Psoas muscle (tissue), 8 donors: ENCODE data around the gene TYMP. TPM values are rescaled to one million over a fixed set of nuclear protein-coding genes. Genes with fewer than 3 reads are reported as not detected.

ENCODE experiments used
- ATAC-seq, 4 donors: fragments of 200-7000 bp; cut with Tn5 transposase; one replicate each; pipeline ENCODE4 v1.9.1; 2020; ENCODE audit warnings: moderate library complexity in 3 of 4, mild to moderate bottlenecking in 2 of 4
- DNase-seq, 2 donors: peaks; one replicate each; pipeline ENCODE4 v3.0.0-alpha.2; 2020
- H3K27ac ChIP-seq: fragments of 200-600 bp; one replicate; pipeline ENCODE4 v1.8.0; 2022
- H3K27me3 ChIP-seq, 3 donors: fragments of 200-600 bp in 1 of 3; one replicate each; pipeline versions ENCODE4 v1.6.1 to v1.8.0; 2013 to 2022; ENCODE audit warnings: low read length in 2 of 3, mild to moderate bottlenecking in 2 of 3, moderate library complexity in 1 of 3; ENCODE audit not compliant: insufficient read depth in 3 of 3
- H3K36me3 ChIP-seq, 2 donors: fragments of 200-600 bp in 1 of 2; one replicate each; pipeline versions ENCODE4 v1.6.1 to v1.8.0; 2013 to 2022; ENCODE audit warnings: low read depth in 1 of 2, mild to moderate bottlenecking in 1 of 2, moderate library complexity in 1 of 2; ENCODE audit not compliant: insufficient read depth in 1 of 2
- H3K4me1 ChIP-seq: fragments of 200-600 bp; one replicate; pipeline ENCODE4 v1.8.0; 2022
- H3K4me3 ChIP-seq: fragments of 200-600 bp; one replicate; pipeline ENCODE4 v1.8.0; 2022; ENCODE audit warnings: mild to moderate bottlenecking
- H3K9me3 ChIP-seq: fragments of 200-600 bp; one replicate; pipeline ENCODE4 v1.8.0; 2022
- WGBS, 3 donors: extraction: QIAGEN DNeasy Blood & Tissue Kit; methylation state at CpG; one replicate each; pipeline versions ENCODE4 v1.1.6 to v1.1.7; 2013; 5-methylcytosine and 5-hydroxymethylcytosine counted together
- intact Hi-C, 2 donors: fragments of 100-400 bp; cut with DNase I; formaldehyde crosslinking; loops; one replicate each; pipeline versions ENCODE4 v1.11.0 to v1.14.2; 2022
- polyA plus RNA-seq, 3 donors: library from polyadenylated mRNA; stranded (reverse); fragments of 200-250 nt; gene quantifications; one replicate each; pipeline ENCODE4 v1.2.3, GENCODE V29; 2013
- total RNA-seq, 4 donors: library from RNA; stranded (reverse); fragmentation: NEBNext Ultra II Directional in 2 of 4; extraction: Animal tissue kit (Norgen Biotek cat#: 25700) in 2 of 4; gene quantifications; one replicate each; pipeline versions ENCODE4 v1.2.1 to v1.2.4, GENCODE V29; 2021 to 2023
- TF ChIP-seq, protein P1 (sequence below): fragments of 200-600 bp; IDR thresholded peaks from one replicate; pipeline ENCODE4 v1.8.0; 2022; ENCODE audit warnings: antibody characterized with exemption
- donor health status: healthy with polysubstance abuse.
- donor health status: DM: no; HTN: no; CAD: no; lungs with moderate emphysema.
- donor health status: Bipolar disorder and iron deficiency.
- donor health status: healthy.
- donor health status: DM: yes; HTN: yes; CAD: no.
- donor health status: DM: no; HTN: no; CAD: no.
- donor health status: DM: no; HTN: no; CAD: no.
- donor health status: DM: yes; HTN: yes; CAD: no.

Gene TYMP
- total and polyA plus RNA-seq, 7 donors: 5.0 to 26.0 (median 12.0) TPM

DNA sequence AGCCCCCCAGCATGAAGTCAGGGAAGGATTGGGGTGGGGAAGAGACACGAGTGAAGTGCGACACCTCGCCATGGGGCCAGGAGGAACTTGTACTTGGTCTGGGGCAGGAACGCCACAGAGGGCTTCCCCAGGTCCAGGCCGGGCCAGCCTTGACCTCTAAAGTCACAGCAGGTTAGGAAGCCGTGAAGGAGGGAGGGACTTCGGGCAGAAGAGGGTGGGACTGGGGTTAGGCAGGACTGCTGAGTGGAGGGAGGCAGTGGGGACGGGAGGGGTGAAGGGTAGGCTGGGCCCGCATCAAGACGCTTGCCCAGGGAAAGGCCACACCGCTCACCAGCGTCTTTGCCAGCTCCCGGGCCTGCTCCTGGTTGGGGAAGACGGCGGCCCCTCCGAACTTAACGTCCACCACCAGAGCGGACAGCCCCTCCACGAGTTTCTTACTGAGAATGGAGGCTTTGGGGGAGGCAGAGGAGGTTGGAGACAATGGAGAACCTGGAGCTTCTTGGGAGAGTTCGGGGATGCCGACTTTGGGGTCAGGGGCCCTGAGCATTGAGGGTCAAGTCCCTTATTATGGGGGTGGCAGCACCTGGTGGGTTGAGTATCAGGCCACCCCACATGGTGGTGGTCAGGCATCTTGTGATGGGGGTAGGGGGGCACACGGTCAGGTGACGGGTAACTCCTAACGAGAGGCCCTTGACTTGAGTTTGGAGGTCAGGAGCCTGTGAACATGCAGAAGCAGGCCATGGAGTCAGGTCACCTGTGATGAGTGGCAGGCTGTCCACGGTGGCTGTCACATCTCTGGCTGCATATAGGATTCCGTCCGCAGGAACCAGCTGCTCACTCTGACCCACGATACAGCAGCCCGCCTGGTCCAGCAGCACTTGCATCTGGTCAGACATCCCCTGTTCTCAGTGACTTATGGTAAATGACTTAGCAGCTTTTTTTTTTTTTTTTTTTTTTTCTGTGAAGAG lies 2.7 kb downstream of the TYMP start:
- intact Hi-C loops: loop anchor here in 1 of 2 donors (5.0 kb wide), 1 partner anchor 35 kb away; the partner anchor contains the start of gene SYCE3
- H3K27me3 ChIP-seq: peaks cover 0 to 34% (median 21%) of the 10 kb centered on the region in 3 donors
- peaks cover 33% of the 10 kb centered on the region for H3K4me1 ChIP-seq
- peak overlapping the region; percentile 90 for H3K27ac ChIP-seq
- H3K9me3 ChIP-seq: no peaks in the 10 kb centered on the region
- TF ChIP-seq, protein P1, sequence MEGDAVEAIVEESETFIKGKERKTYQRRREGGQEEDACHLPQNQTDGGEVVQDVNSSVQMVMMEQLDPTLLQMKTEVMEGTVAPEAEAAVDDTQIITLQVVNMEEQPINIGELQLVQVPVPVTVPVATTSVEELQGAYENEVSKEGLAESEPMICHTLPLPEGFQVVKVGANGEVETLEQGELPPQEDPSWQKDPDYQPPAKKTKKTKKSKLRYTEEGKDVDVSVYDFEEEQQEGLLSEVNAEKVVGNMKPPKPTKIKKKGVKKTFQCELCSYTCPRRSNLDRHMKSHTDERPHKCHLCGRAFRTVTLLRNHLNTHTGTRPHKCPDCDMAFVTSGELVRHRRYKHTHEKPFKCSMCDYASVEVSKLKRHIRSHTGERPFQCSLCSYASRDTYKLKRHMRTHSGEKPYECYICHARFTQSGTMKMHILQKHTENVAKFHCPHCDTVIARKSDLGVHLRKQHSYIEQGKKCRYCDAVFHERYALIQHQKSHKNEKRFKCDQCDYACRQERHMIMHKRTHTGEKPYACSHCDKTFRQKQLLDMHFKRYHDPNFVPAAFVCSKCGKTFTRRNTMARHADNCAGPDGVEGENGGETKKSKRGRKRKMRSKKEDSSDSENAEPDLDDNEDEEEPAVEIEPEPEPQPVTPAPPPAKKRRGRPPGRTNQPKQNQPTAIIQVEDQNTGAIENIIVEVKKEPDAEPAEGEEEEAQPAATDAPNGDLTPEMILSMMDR: no peak
- WGBS, 3 donors: 41 to 49% (median 46%) methylated on average over 29 of the region's 29 CpGs
- H3K36me3 ChIP-seq: peaks cover 0 to 19% of the 10 kb centered on the region in 2 donors
- H3K4me3 ChIP-seq: peak overlapping the region; percentile 95
- DNase-seq (peak; percentile 58 to 71), ATAC-seq (no peak)

DNA sequence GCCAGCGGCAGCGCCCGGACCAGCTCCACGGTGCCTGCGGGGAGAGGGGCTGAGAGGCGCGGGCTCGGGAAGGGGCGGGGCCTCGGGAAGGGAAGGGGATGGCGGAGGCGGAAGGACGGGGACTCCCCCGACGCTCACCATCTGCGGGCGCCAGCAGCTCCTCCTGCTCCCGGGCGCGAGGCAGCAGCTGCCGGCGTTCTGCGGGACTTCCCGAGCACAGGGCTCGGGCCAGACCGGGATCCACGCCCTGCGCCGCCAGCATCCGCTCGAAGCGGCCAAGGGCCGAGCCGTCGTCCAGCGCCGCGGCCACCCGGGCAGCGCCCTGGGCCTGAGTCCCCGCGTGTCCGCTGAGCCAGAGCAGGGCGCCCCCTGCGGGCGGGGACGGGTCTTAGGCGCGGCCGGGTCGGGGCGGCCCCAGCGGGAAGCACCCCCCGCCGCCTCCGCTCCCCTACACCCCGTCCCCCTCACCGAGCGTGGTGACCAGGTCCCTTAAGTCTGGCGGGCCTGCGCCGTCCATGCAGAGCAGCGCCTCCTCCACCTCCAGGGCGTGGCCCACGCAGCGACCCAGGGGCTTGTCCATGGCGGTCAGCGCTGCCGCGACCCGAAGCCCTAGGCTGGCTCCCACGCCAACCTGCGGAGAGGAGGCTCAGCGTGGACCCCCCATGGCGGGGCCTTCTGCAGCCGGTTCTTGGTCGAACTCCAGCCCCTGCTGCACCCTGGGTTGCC lies 3.5 kb downstream of the TYMP start:
- H3K4me3 ChIP-seq: peak overlapping the region; percentile 95
- H3K9me3 ChIP-seq: no peaks in the 10 kb centered on the region
- TF ChIP-seq, protein P1: peak; percentile 33
- ATAC-seq (peak; percentile 17 to 28 (median 24)), DNase-seq (peak; percentile 82 to 89)
- peaks cover 0 to 27% of the 10 kb centered on the region in 2 donors for H3K36me3 ChIP-seq
- 1 to 2% (median 1%) methylated on average over 34 to 77 of the region's 77 CpGs for WGBS, 3 donors
- H3K27me3 ChIP-seq: peaks cover 0 to 26% (median 18%) of the 10 kb centered on the region in 3 donors
- peaks cover 25% of the 10 kb centered on the region for H3K4me1 ChIP-seq
- H3K27ac ChIP-seq: peak overlapping the region; percentile 90
- intact Hi-C loops: loop anchor here in 1 of 2 donors (5.0 kb wide), 1 partner anchor 36 kb away; the partner anchor contains the start of gene SYCE3

DNA sequence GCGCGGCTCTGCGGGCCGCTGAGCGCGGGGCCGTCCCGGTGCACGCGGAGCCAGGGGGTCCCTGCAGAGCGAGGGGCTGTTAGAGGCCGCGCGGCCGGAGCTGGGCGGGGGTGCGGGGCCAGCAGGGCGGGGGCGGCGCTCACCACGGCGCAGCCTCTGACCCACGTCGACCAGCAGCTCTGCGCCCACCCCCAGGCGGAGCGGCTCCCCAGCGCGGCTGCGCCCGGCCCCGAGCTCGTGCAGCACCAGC lies 4.0 kb downstream of the TYMP start:
- H3K4me3 ChIP-seq: peak overlapping the region; percentile 95
- peak overlapping the region; percentile 90 for H3K27ac ChIP-seq
- peaks cover 22% of the 10 kb centered on the region for H3K4me1 ChIP-seq
- peak in 2 of 4 donors; percentile 13 to 14 for ATAC-seq
- peaks cover 0 to 32% of the 10 kb centered on the region in 2 donors for H3K36me3 ChIP-seq
- TF ChIP-seq, protein P1: no peak
- H3K9me3 ChIP-seq: no peaks in the 10 kb centered on the region
- intact Hi-C loops: loop anchor here in 1 of 2 donors (5.0 kb wide), 1 partner anchor 37 kb away; the partner anchor contains the start of gene SYCE3
- peaks cover 0 to 21% (median 14%) of the 10 kb centered on the region in 3 donors for H3K27me3 ChIP-seq
- DNase-seq: no peak
- WGBS, 3 donors: 0% methylated on average over 8 to 33 of the region's 33 CpGs

DNA sequence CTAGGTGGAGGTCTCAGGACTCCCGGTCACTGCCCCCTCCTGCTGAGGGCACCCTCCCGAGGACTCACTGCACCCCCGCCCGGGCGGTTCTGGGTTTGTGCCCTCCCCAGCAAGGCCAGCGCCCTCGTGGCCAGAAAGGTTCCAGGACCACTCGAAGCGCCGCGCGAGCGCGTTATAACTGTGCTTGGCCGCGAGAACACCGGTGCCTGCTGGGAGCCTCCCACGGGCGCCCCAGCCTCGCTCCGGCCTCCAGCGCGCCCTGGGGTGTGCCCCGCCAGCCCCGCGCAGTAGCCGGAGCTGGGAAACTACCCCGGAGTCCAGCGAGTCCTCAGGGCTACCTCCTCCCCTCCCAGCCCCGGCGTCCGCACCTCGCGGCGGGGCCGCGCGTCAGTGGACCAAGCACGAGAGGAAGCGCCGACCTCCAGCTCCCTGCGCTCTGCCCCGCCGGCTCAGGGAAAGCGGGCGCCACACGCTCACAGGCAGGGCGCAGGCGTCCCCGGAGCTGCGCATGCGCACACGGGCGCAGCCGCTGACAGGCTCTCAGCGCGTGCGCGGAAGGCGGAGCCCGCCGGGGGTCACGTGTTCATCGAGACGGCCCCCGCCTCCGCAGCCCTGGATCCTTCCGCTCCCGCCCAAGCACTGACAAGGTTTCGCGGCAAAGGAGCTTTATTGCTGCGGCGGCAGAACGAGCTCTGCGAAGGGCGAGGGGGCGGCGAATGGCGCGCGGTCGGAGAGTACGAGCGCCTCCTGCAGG lies 4.5 kb downstream of the TYMP start, which contains the start of gene SCO2:
SCO2 (minus strand) TSS at position 495 of the 754 bp plus-strand sequence. CDS start 1,187 bp downstream, outside the sequence.
- intact Hi-C loops: loop anchor here in 1 of 2 donors (5.0 kb wide), 1 partner anchor 37 kb away; the partner anchor contains the start of gene SYCE3
- ATAC-seq (peak; percentile 84 to 90 (median 86)), DNase-seq (peak; percentile 96 to 98)
- Histone ChIP-seq H3K27ac (peak within 1 kb of the TSS; percentile 90), H3K27me3 (peaks cover 0 to 16% (median 10%) of the 10 kb centered on the region in 3 donors), H3K4me3 (peak within 1 kb of the TSS; percentile 95), H3K36me3 (peaks cover 0 to 37% of the 10 kb centered on the region in 2 donors), H3K4me1 (peaks cover 17% of the 10 kb centered on the region), H3K9me3 (no peaks in the 10 kb centered on the region)
- WGBS, 3 donors: 0 to 1% (median 0%) methylated on average over 66 to 84 of the region's 84 CpGs
- TF ChIP-seq, protein P1: peak; percentile 44
